ENCODE results near the gene PHPT1. TPM values are rescaled to one million over a fixed set of nuclear protein-coding genes. Genes with fewer than 3 reads are reported as not detected.
"Not testable (repeated sequence)": the region's sequence is repeated elsewhere in the genome, so short reads cannot be mapped to it uniquely, and the experiment has no call there.

PHPT1 gene
- total RNA-seq, 1 donor from 2014 or later = 49.1 TPM

DNA sequence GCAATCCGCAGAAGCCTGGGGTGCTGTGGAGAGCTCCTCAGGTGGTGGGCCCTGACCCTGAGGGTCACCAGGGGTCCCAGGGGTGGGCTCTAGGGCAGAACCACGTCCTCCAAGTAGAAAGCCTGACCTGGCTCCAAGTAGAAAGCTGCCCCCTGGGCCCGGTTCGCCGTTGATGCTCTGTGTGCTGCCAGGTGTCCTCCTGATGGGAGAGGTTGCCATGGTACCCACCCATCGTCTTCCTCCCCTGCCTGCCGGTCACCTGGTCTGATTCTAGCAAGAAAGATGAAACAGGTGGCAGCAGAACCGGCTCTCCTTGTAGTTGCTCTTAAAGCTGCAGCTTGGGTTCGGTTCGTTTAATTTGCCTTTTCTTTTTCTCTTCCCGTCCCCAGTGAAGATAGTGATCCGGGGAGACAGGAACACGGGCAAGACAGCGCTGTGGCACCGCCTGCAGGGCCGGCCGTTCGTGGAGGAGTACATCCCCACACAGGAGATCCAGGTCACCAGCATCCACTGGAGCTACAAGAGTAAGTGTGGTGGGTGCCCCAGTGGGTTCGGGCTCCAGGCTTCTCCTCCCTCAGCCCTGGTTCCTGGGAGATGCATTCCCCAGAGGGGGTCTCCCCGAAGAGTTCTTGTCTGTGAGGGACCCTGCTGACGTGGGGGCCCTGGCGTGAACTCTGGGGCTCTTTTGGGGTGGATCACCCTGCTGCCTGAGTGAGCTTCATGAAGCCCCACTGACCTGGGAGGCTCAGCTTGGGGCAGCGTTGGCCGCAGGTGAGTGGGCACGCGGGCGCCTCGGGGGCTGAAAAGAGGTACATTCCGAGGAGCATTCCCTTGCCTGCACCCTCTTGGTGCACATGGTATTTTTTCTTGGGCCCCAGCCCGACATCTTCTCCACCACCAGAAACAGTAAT is 25.8 kb upstream of the PHPT1 start:
- no peak for DNase-seq (ENCODE audit: low spot score)

DNA sequence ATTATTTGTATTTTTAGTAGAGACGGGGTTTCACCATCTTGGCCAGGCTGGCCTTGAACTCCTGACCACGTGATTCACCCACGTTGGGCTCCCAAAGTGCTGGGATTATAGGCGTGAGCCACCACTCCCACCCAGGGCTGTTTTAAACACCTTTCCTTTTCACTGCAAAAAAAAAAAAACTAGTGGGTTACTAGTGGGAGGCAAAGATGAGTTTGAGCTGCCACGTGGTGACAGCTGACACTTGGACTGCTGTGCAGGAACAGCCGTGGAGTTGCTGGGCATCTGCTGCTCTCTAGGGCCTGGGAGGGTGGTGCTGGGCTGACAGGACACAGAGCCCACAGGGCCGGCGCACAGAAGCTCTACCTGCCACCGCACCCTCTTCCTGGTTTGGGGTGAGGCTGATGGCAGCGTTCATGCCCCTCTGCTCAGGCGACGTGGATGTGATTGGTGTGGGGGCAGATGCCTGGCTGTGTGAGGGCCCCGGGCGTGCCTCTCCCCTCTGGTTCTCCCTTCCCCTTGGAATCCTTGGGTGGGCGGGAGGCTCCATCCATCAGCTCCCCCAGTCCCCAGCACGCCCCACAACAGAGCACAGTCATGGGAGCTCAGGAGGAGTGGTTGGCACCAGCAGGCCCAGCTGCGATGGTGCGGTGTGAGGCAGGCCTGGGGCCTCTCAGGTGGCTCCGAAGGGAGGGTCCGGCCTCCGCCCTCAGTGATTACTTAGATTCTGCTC is 24.5 kb upstream of the PHPT1 start:
- no peak for DNase-seq (ENCODE audit: low spot score)

DNA sequence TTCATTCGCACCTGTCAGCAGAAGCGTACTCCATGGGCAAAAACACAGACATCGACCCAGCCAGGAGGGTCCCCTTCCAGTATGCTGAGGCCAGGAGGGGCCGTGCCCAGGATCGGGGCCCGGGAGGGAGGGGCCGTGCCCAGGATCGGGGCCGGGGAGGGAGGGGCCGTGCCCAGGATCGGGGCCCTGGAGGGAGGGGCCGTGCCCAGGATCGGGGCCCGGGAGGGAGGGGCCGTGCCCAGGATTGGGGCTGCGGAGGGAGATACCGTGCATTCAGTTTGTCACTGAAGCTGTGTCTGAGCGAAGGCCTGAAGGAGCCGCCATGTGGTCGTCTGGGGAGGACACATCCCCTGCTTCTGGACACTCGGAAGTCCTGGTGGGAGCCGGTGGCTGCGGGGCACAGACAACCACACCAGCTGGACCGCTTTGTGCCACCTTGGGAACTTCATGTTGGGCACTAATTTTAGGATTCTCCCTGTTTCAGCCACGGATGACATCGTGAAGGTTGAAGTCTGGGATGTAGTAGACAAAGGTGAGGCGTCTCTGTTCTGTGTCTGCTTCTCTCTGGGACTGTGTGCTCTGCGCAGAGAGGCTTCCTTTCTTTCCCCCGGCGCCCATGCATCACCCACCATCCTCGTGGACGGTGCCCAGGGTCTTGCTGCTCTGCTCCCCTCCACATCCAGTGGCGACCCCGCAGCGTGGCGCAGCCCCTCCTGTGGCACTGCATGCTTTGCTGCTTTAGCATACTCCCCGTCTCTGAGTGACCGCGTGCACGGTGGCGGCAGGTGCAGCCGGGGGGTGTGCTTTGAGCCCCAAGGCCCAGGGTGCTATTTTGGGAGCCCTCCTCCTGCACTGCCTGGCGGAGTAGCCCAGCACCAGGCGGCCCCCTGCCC is 23.7 kb upstream of the PHPT1 start:
- DNase-seq (ENCODE audit: low spot score) = no peak

DNA sequence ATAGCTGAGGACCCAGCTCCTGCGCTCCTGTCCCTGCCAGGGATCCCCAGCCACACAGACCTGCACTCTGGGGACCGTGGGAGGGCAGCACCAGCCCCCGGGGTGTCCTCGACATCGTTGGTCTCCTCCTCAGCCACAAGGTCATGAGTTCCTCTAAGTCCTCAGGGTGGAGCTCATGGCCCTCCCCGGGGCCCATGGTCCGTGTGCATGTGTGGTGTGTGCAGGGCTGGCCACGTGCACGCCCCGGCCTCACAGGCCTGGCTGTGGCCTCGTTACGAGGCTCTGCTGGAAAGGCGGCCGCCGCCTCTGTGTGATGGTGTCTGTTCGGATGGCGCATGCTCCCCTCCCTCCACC is 23.0 kb upstream of the PHPT1 start:
- DNase-seq (ENCODE audit: low spot score) = no peak

DNA sequence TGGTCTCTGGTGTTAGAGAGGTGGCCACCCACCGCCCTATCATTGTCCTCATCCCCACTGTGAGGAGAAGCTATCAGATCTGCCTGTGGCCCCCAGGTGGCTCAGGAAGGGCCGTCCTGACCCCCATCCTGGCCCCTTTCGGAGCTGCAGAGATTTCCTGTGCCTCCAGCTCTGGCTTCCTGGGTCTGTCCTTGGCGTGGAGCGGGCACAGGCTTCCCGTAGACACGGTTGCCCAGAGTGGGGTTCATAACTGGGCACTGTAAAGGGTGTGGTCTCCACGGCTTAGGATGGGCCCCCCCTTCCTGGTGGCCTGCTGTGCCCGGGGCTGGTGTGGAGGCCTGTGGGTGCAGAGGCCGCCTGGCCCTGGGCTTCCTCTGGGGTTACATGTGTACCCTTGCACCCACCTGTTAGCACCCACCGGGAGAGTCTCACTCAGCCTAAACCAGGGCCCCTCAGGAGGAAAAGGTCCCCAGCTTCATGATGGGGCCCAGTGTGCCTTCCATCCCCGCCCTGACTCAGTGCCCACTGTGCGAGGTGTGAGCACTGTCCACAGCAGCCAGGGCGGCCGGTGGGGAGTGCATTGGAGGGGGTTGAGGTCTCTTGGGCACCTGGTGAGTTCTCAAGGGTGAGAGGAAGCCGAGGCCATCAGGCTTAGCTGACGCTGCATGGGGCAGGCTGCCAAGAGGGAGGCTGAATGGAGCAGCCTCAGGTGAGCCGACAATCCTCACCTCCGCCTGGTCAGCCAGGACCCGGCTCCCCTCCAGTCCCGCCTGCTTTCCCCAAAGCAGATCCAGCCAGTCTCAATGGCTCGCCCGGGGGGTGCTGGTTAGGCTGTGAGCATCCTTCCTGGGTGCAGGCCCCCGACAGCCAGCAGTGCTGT is 22.3 kb upstream of the PHPT1 start:
- DNase-seq (ENCODE audit: low spot score) = no peak

DNA sequence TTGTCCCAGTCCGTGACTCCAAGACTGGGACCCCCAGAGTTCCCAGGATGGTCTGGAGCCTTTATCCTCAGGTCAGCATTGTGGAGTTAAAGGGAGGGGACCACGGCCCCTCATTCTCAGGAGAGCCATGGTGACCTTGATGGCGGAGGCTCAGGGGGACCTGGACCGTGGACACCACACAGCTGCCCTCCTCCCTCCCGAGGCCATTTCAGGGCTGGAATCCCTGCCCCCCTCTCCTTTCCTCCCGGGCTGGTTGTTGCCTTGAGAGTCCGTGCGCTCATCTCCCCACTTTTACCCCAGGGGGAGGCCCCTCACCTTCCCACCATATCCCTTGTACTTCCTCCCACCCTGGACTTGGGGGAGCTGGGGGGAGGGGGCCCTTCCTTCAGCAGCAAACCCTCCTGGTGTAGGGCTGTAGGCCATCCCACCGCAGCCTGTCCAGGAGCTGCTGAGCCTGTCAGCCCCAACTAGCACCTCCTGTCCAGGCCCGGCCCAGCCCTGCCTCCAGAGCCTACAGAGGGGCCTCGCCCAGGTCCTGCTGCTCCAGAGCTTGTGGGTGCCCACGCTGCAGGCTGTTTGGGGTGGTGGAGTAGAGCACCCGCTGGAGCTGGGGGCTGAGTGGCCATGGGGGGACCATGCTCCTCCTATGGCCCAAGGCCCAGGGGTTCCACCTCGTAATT is 21.3 kb upstream of the PHPT1 start:
- DNase-seq (ENCODE audit: low spot score) = no peak

DNA sequence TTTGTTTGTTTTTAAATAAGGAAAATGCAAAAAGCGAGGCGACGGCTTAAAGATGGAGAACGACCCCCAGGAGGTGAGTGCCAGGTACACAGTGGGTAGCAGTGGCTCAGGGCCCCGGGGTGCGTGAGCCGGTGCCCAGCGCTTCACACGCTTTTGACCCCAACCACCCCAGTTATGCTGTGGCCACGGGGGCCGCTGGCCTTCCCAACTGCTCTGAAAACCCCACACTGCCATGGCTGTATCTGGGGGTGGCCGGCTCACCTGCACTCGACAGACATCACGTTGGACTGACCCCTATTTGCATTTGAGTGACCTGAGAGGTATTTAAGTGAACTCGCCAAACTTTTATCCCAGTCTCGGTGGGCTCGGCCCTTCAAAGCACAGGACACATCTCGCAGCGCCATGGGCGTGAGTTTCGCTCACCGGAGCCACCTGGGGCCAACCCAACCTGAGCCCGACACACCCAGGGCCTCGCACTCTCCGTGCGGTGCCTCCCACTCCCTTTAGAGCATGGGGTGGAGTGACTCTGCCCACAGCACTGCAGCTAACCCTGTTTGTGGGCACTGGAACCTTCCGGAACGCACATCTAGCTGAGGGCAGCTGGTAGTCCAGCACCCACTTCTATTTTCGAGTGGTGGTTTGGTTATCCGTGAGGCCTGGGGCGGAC is 20.6 kb upstream of the PHPT1 start:
- no peak for DNase-seq (ENCODE audit: low spot score)

DNA sequence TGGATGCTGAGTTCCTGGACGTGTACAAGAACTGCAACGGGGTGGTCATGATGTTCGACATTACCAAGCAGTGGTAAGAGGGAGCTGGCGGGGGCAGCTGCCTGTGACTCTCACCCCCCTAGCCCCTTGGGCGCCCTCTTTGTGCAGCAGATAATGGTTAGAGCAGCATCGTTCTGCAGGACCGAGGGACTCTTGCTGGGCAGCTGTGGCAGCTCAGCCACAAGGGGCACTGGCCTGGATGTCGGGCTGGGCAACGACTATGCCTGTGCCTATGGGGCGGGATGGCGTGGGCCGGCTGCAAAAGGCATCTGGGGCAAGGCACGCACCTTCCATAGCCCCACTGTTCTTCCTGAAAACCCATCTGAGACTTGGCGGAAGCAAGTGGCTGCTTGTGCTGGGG is 19.8 kb upstream of the PHPT1 start:
- no peak for DNase-seq (ENCODE audit: low spot score)

DNA sequence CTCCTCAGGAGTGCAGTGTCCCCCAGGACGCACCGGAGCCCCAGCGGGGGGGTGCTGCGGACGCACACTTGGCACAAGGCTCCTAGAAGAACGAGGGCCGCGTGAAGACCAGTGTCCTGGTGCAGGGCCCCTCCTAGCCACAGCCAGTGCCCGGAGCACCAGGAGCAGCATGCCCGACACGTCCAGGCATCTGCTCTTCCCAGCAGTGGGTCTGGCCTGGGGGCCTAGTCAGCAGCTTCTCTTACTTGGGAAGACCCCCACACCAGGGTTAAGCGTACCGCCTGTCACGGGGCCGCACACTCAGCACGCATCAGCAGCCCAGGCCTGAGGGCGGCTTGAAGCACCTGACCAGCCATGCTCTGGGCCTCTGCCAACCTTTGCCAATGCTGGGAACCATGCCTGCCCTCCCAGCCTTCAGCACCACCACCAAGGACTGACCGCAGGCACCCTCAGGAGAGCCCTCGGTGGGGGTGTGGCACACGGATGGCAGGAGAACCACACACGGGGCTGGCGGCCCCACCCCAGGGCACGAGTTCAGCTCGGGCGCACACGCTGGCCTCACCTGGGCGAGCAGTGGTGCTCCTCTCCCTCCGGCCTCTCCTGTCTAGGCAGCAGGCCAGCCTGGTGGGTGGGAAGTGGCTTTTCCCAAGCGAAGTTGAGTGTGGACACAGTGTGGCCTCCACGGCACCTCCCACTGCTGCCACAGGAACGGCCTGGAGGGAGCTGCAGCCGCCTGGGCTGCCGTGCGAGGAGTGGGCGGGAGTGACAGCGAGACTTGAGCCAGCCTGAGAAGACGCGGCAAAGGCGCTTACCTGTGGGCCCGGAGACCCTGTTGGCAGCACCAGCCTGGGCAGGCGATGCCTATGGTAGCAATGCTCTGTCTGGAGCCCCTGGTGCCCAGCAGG is 19.0 kb upstream of the PHPT1 start:
- no peak for DNase-seq (ENCODE audit: low spot score)

DNA sequence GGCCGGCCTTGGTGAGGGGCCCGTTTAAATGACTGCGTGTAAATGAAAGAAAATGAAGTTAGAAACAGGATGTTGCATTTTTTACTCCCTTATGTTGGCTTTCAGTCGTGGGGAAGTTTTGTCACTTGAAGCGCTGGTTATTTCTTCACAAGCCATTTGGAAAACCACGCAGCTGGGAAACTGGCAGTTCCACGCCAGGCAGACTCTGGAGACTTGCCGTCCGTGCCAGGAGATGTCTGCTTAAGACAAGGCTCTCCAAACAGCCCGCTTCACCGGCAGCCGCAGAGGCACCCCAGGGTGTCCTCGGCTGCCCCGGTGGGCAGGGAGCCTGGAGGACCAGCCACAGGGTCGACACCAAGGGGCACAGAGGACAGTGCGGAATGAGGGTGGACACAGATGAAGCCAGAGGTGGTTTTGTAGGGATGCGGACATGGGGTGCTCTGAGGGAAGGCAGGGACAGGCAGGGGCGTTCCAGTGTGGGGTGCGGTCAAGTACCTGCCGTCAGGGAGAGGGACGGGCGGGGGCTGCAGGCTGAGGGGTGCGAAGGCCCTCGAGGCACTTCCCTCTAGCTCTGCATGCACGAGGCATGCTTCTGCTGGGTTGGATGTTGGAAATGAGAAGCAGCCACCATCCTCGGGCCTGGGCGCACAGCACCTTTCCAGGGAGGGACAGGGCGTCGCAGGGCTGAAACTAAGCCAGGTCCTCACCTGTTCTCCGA is 18.0 kb upstream of the PHPT1 start:
- no peak for DNase-seq (ENCODE audit: low spot score)

DNA sequence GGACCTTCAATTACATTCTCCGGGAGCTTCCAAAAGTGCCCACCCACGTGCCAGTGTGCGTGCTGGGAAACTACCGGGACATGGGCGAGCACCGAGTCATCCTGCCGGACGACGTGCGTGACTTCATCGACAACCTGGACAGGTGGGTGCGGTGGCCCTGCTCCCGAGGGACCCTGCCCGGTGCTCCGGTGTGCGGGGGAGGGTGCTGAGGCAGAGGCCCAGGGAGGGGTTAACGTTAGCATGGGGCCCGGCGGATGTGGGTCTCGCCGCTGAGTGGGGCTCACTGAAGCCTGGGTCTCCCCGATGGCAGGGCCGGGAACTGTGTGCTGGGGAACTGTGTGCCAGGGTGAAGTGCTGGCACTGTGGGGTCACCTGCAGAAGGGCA is 17.5 kb upstream of the PHPT1 start:
- no peak for DNase-seq (ENCODE audit: low spot score)

DNA sequence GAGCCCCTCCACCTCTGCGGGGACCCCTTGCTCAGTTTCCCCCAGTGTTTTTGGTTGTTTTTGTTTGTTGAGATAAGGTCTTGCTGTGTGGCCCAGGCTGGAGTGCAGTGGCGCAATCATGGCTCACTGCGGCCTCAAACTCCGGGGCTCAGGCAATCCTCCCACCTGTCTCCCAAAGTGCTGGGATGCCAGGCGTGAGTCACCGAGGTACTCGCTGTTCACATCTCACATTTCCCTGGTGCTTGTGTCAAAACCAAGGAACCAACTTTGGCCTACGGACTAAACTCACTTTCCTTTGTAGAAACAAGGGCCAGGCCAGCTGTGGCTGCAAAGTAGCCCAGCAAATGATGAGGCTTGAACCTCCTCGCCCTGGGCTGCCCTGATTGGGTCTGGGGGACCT is 16.6 kb upstream of the PHPT1 start:
- no peak for DNase-seq (ENCODE audit: low spot score)

DNA sequence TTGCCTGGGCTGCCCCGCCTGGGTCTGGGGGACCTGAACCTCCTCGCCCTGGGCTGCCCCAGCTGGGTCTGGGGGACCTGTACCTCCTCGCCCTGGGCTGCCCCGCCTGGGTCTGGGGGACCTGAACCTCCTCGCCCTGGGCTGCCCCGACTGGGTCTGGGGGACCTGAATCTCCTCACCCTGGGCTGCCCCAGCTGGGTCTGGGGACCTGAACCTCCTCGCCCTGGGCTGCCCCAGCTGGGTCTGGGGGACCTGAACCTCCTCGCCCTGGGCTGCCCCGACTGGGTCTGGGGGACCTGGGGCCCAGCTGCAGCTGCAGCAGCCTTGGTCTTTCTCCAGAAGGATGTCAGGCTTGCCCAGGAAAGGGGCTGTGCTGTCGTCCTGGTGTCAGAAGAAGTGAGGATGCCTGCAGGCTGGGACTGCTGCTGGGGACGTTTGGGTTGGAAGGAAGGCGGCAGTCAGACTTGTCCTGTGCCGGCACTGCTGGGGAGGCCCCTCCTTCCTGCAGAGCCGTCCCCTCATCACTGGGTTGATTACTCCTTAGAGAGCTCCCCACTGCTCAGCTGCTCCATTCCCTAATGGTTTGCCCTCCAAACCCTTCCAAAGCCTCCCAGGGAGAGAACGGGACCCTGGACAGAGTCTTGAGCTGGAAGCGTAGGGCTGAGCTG is 15.7 kb upstream of the PHPT1 start:
- not testable (repeated sequence) for DNase-seq (ENCODE audit: low spot score)

DNA sequence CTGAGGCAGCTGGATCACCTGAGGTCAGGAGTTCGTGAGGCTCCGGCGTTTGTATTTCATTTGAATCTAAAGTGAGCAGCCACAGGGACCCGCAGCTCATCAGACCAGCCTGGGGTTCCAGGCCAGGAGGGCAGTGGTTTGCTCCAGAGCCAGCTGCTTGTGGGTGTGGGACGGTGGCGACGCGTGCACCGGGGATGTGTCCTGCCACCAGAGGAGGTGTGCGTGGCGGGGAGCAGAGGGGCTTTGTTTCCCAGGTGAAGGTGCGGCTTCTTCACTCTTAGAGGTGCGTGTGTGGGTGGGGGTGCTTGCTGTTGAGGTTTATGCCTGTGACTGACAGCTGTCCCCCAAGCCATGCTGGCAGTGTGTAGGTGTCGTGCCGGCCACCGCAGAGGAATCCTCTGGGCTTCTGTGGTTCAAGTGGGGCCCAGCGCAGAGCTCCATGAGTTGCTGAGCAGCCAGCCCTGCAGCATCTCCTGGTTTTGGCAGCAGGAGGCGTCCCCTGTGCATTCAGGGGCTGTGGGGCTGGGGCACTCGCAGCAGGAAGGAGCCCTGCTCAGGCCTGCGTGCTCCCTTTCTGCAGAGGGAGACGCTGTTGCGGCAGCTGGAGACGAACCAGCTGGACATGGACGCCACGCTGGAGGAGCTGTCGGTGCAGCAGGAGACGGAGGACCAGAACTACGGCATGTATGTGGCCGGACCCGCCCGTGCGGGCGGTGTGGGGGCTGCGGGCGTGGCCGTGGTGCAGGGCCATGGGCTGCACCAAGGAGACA is 13.9 kb upstream of the PHPT1 start:
- no peak for DNase-seq (ENCODE audit: low spot score)

DNA sequence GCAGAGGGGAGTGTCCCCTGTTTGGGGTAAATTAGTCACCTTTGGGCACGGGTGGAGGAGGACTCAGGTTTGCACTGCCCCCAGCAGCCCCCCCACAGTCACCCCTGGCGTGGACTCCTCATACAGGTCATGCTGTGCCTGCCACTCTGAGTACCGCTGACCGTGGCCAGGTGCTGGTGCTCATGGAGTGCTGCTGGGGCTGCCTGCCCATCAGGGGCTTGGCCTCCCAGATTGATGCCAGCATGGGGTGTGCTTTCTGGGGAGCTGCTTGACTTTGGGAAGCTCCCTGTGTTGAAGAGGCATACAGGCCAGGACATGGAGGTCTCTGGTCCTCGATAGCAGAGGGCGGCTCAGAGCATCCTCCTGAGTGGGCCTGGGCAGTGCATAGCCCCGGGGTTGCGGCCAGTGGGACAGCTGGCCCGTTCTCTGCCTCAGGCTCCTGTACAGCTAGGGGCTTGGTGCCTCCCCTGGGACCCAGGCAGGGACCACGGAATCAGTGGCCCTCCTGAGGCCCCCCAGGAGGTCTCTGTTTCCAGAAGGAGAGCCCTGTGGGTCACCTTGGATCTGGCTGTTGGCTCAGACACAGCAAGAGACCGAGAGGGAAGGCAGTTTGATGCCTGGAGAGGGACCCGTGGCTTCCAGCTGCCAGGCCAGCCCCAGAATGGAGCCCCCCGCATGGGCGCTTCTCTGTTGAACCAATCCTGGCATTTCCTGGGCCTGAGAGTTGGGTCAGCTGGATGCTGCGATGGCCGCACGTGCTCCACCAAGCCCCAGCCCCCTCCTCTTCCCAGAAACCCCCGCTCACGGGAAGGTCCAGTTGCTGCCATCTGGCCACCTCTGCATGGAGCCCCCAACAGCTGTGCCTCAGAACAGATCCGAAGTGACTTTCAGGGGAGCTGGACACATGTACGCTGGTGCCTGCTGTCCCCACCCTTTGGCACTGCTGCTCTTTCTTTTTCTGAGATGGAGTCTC is 13.0 kb upstream of the PHPT1 start:
- no peak for DNase-seq (ENCODE audit: low spot score)
